DOHH2 (cell line): ENCODE measurements around the gene TEX29.

Source experiments
- CTCF ChIP-seq: fragments of 200-600 bp; sonication (generic); IDR thresholded peaks from one replicate; pipeline ENCODE4 v1.5.1; 2014; ENCODE audit warnings: antibody characterized with exemption, mild to moderate bottlenecking, low read depth, low read length; ENCODE audit not compliant: poor library complexity, severe bottlenecking
- EZH2phosphoT487 ChIP-seq: fragments of 200-600 bp; sonication (generic); IDR thresholded peaks from 2 replicates; pipeline ENCODE4 v1.6.1; 2017; ENCODE audit warnings: borderline replicate concordance, mild to moderate bottlenecking, antibody characterized with exemption, low read length, moderate library complexity, mixed read lengths

GRCh38 chr13:111292710-111293485 is 27.5 kb upstream of the TEX29 start:
- TF ChIP-seq CTCF = no peak
- TF ChIP-seq EZH2phosphoT487 = no peak
